Smooth muscle cell (in vitro differentiated cells): Measurements from ENCODE around the gene CLSTN1. TPM values are rescaled to one million over a fixed set of nuclear protein-coding genes. Genes with fewer than 3 reads are reported as not detected.
A peak's percentile ranks its signal among the peaks of the same experiment; 100 is the strongest.

Source experiments
- DNase-seq: peaks from one replicate; lab custom pipeline; 2025; ENCODE audit not compliant: unreplicated experiment; lab: John Stamatoyannopoulos, UW
- H2AFZ ChIP-seq: fragments of 200-600 bp; sonication (generic); 2 replicates; pipeline ENCODE4 v1.6.0; 2016; ENCODE audit warnings: antibody characterized with exemption, low read depth, mild to moderate bottlenecking
- H3F3A ChIP-seq: fragments of 200-600 bp; sonication (generic); 2 replicates; pipeline ENCODE4 v1.6.0; 2017; ENCODE audit warnings: antibody characterized with exemption, low read depth
- H3K27ac ChIP-seq: fragments of 200-600 bp; sonication (generic); 2 replicates; pipeline ENCODE4 v1.5.1; 2016; ENCODE audit warnings: low read depth, mild to moderate bottlenecking
- H3K27me3 ChIP-seq: fragments of 200-600 bp; sonication (generic); 2 replicates; pipeline ENCODE4 v1.6.1; 2016; ENCODE audit warnings: low read depth, mild to moderate bottlenecking
- H3K36me3 ChIP-seq: fragments of 200-600 bp; sonication (generic); 2 replicates; pipeline ENCODE4 v1.5.1; 2016; ENCODE audit warnings: low read depth
- H3K4me1 ChIP-seq: fragments of 200-600 bp; sonication (generic); 2 replicates; pipeline ENCODE4 v1.5.1; 2016; ENCODE audit warnings: low read depth
- H3K4me2 ChIP-seq: fragments of 200-600 bp; sonication (generic); 2 replicates; pipeline ENCODE4 v1.6.0; 2016; ENCODE audit warnings: mild to moderate bottlenecking
- H3K4me3 ChIP-seq: fragments of 200-600 bp; sonication (generic); 2 replicates; pipeline ENCODE4 v1.5.1; 2016; ENCODE audit warnings: mild to moderate bottlenecking
- H3K79me2 ChIP-seq: fragments of 200-600 bp; sonication (generic); 2 replicates; pipeline ENCODE4 v1.6.0; 2016; ENCODE audit warnings: low read depth, mild to moderate bottlenecking
- H3K9ac ChIP-seq: fragments of 200-600 bp; sonication (generic); 2 replicates; pipeline ENCODE4 v1.6.0; 2016; ENCODE audit warnings: low read depth
- H3K9me3 ChIP-seq: fragments of 200-600 bp; sonication (generic); replicated peaks from 2 replicates; pipeline ENCODE4 v1.5.1; 2016; ENCODE audit warnings: low read depth
- H4K20me1 ChIP-seq: fragments of 200-600 bp; sonication (generic); 2 replicates; pipeline ENCODE4 v1.6.0; 2016; ENCODE audit warnings: low read depth
- WGBS: methylation state at CpG from one replicate; pipeline ENCODE4 v1.1.7; 2016; ENCODE audit warnings: low lambda C conversion rate; 5-methylcytosine and 5-hydroxymethylcytosine counted together
- polyA plus RNA-seq: library from polyadenylated mRNA; unstranded; fragments of >200 nt; fragmentation: Nextera tagmentation; extraction: Ambion mirVana; gene quantifications from 2 replicates; pipeline ENCODE4 v1.2.1, GENCODE V29; 2016
- total RNA-seq: library from RNA; depleted of rRNA; stranded (reverse); fragments of >200 nt; gene quantifications from 2 replicates; pipeline ENCODE4 v1.2.3, GENCODE V29; 2014
- TF ChIP-seq, protein P1 (sequence below): fragments of 200-600 bp; sonication (generic); IDR thresholded peaks from 2 replicates; pipeline ENCODE4 v1.5.1; 2017; ENCODE audit warnings: borderline replicate concordance, mild to moderate bottlenecking, antibody characterized with exemption; ENCODE audit not compliant: insufficient read depth, poor library complexity, severe bottlenecking

Gene CLSTN1
- total and polyA plus RNA-seq, 2 experiments from 2014 or later, result 51.3 to 83.5 TPM

- no peaks in the 10 kb centered on the region for H3K79me2 ChIP-seq
- no peaks in the 10 kb centered on the region for H3F3A ChIP-seq
- no peaks in the 10 kb centered on the region for H4K20me1 ChIP-seq
- H3K4me1 ChIP-seq, result peaks cover 10% of the 10 kb centered on the region
- H2AFZ ChIP-seq, result no peak overlapping the region
- TF ChIP-seq, protein P1, sequence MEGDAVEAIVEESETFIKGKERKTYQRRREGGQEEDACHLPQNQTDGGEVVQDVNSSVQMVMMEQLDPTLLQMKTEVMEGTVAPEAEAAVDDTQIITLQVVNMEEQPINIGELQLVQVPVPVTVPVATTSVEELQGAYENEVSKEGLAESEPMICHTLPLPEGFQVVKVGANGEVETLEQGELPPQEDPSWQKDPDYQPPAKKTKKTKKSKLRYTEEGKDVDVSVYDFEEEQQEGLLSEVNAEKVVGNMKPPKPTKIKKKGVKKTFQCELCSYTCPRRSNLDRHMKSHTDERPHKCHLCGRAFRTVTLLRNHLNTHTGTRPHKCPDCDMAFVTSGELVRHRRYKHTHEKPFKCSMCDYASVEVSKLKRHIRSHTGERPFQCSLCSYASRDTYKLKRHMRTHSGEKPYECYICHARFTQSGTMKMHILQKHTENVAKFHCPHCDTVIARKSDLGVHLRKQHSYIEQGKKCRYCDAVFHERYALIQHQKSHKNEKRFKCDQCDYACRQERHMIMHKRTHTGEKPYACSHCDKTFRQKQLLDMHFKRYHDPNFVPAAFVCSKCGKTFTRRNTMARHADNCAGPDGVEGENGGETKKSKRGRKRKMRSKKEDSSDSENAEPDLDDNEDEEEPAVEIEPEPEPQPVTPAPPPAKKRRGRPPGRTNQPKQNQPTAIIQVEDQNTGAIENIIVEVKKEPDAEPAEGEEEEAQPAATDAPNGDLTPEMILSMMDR, result no peak
- H3K9me3 ChIP-seq, result no peaks in the 10 kb centered on the region
- peak overlapping the region; percentile 57 for H3K4me2 ChIP-seq
- no peak overlapping the region for H3K9ac ChIP-seq
- 53% methylated on average over 15 of the region's 15 CpGs for WGBS
- H3K27me3 ChIP-seq, result no peaks in the 10 kb centered on the region
- no peak for DNase-seq
- no peak overlapping the region for H3K27ac ChIP-seq
- no peaks in the 10 kb centered on the region for H3K36me3 ChIP-seq
- no peak overlapping the region for H3K4me3 ChIP-seq
Observed at GRCh38 chr1:9835758-9836631, 12.2 kb upstream of the CLSTN1 start.

- H3K4me1 ChIP-seq, result peaks cover 10% of the 10 kb centered on the region
- H3K36me3 ChIP-seq, result no peaks in the 10 kb centered on the region
- TF ChIP-seq, protein P1, result no peak
- peak overlapping the region; percentile 57 for H3K4me2 ChIP-seq
- H3K27me3 ChIP-seq, result no peaks in the 10 kb centered on the region
- H3K9me3 ChIP-seq, result no peaks in the 10 kb centered on the region
- H3K9ac ChIP-seq, result no peak overlapping the region
- no peak for DNase-seq
- H3K79me2 ChIP-seq, result no peaks in the 10 kb centered on the region
- no peak overlapping the region for H3K4me3 ChIP-seq
- H3F3A ChIP-seq, result no peaks in the 10 kb centered on the region
- WGBS, result 48% methylated on average over 9 of the region's 9 CpGs
- H2AFZ ChIP-seq, result no peak overlapping the region
- no peak overlapping the region for H3K27ac ChIP-seq
- H4K20me1 ChIP-seq, result no peaks in the 10 kb centered on the region
Observed at GRCh38 chr1:9835404-9835757, 11.6 kb upstream of the CLSTN1 start.

DNA sequence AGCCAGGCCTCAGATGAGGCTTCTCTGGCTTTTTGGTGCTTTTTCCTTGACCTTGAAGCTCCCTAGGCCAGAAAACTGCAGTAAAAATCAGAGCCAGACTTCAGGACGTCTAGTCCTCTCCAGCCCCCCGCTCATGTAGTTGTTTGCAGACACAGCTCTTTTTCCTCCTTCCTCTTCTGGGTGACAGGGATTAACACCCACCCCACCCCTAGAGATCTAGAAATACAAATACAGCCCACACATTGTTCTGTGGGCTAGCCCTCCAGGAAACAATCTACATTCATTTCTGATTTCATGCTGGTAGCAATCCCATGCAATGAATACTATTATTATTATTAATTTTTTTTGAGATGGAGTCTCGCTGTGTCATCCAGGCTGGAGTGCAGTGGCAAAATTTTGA is 9.9 kb upstream of the CLSTN1 start:
- no peaks in the 10 kb centered on the region for H4K20me1 ChIP-seq
- peaks cover 10% of the 10 kb centered on the region for H3K4me1 ChIP-seq
- no peak overlapping the region for H3K4me2 ChIP-seq
- no peaks in the 10 kb centered on the region for H3K36me3 ChIP-seq
- H3K79me2 ChIP-seq, result no peaks in the 10 kb centered on the region
- no peaks in the 10 kb centered on the region for H3F3A ChIP-seq
- no peaks in the 10 kb centered on the region for H3K27me3 ChIP-seq
- no peak overlapping the region for H3K27ac ChIP-seq
- no peak overlapping the region for H3K4me3 ChIP-seq
- TF ChIP-seq, protein P1, result no peak
- H2AFZ ChIP-seq, result no peak overlapping the region
- 68% methylated on average over 3 of the region's 3 CpGs for WGBS
- H3K9me3 ChIP-seq, result no peaks in the 10 kb centered on the region
- DNase-seq, result no peak
- no peak overlapping the region for H3K9ac ChIP-seq
